CD14-positive monocyte (primary cell): ENCODE data around the gene KCTD13. TPM values are rescaled to one million over a fixed set of nuclear protein-coding genes. Genes with fewer than 3 reads are reported as not detected.

Experiments used
- DNase-seq, 3 donors: peaks; one replicate each; pipeline ENCODE4 v3.0.0-alpha.2; 2011 to 2022
- H2AFZ ChIP-seq: 2 replicates; pipeline ENCODE4 v1.6.0; 2012; ENCODE audit warnings: mild to moderate bottlenecking, low read depth, low read length, inconsistent platforms; ENCODE audit not compliant: insufficient read depth, poor library complexity, severe bottlenecking
- H3K27ac ChIP-seq, 2 donors: 1 replicate in 1 of 2; 2 replicates in 1 of 2; pipeline ENCODE4 v1.5.1; 2012 to 2013; ENCODE audit warnings: low read length in 2 of 2, control low read depth in 1 of 2, inconsistent platforms in 1 of 2, low read depth in 1 of 2, mild to moderate bottlenecking in 1 of 2
- H3K27me3 ChIP-seq, 2 donors: one replicate each; pipeline versions ENCODE4 v1.6.0 to v1.6.1; 2011 to 2013; ENCODE audit warnings: low read length in 2 of 2; ENCODE audit not compliant: control insufficient read depth in 2 of 2, insufficient read depth in 2 of 2
- H3K36me3 ChIP-seq, 2 donors: replicated peaks in 1 of 2; 1 replicate in 1 of 2; 2 replicates in 1 of 2; pipeline versions ENCODE4 v1.5.1 to v1.6.1; 2012 to 2013; ENCODE audit warnings: low read length in 2 of 2, control low read depth in 1 of 2, inconsistent platforms in 1 of 2, mild to moderate bottlenecking in 1 of 2; ENCODE audit not compliant: insufficient read depth in 2 of 2, control insufficient read depth in 1 of 2
- H3K4me1 ChIP-seq, 2 donors: 1 replicate in 1 of 2; 2 replicates in 1 of 2; pipeline versions ENCODE4 v1.5.1 to v1.6.1; 2012 to 2013; ENCODE audit warnings: low read length in 2 of 2, control low read depth in 1 of 2, inconsistent platforms in 1 of 2, mild to moderate bottlenecking in 1 of 2, moderate library complexity in 1 of 2; ENCODE audit not compliant: insufficient read depth in 2 of 2, control insufficient read depth in 1 of 2
- H3K4me2 ChIP-seq: replicated peaks from 2 replicates; pipeline ENCODE3; 2012; ENCODE audit warnings: low read length, moderate library complexity, mild to moderate bottlenecking; ENCODE audit not compliant: poor library complexity, severe bottlenecking; ENCODE audit errors: extremely low read depth
- H3K4me3 ChIP-seq, 3 experiments: fragments of 200-600 bp in 1 of 3; sonication (generic) in 1 of 3; replicated peaks in 1 of 3; 1 replicate in 2 of 3; 2 replicates in 1 of 3; pipeline ENCODE4 v1.5.1; 2011 to 2013; ENCODE audit warnings: low read length in 3 of 3, mild to moderate bottlenecking in 3 of 3, control low read depth in 2 of 3, low read depth in 2 of 3, inconsistent platforms in 1 of 3, moderate library complexity in 1 of 3
- H3K79me2 ChIP-seq: 2 replicates; pipeline ENCODE4 v1.6.0; 2012; ENCODE audit warnings: mild to moderate bottlenecking, control low read depth, inconsistent platforms, low read length, moderate library complexity; ENCODE audit not compliant: insufficient read depth
- H3K9ac ChIP-seq: 2 replicates; pipeline ENCODE4 v1.6.0; 2017; ENCODE audit warnings: low read length, mild to moderate bottlenecking; ENCODE audit not compliant: insufficient read depth, poor library complexity, severe bottlenecking
- H3K9me3 ChIP-seq, 2 donors: replicated peaks in 1 of 2; 1 replicate in 1 of 2; 2 replicates in 1 of 2; pipeline versions ENCODE4 v1.5.1 to v1.6.1; 2012 to 2013; ENCODE audit warnings: low read length in 2 of 2, control low read depth in 1 of 2; ENCODE audit not compliant: control insufficient read depth in 1 of 2, insufficient read depth in 1 of 2
- H4K20me1 ChIP-seq: 2 replicates; pipeline ENCODE4 v1.6.0; 2012; ENCODE audit warnings: mild to moderate bottlenecking, low read length, control low read depth, moderate library complexity; ENCODE audit not compliant: insufficient read depth
- H3K27ac Mint-ChIP-seq, 7 donors: one replicate each; pipeline ENCODE4 v1.8.0; 2020; ENCODE audit warnings: mild to moderate bottlenecking in 7 of 7, mixed read lengths in 7 of 7, moderate library complexity in 6 of 7, inconsistent platforms in 2 of 7
- H3K27me3 Mint-ChIP-seq, 3 donors: one replicate each; pipeline ENCODE4 v1.8.0; 2021 to 2022; ENCODE audit warnings: low read depth in 3 of 3, mild to moderate bottlenecking in 3 of 3, mixed read lengths in 3 of 3, moderate library complexity in 3 of 3, inconsistent platforms in 1 of 3
- H3K36me3 Mint-ChIP-seq, 2 donors: one replicate each; pipeline ENCODE4 v1.8.0; 2020; ENCODE audit warnings: mixed read lengths in 2 of 2, inconsistent platforms in 1 of 2, mild to moderate bottlenecking in 1 of 2
- H3K4me1 Mint-ChIP-seq: one replicate; pipeline ENCODE4 v1.8.0; 2020; ENCODE audit warnings: mild to moderate bottlenecking, mixed read lengths
- H3K4me3 Mint-ChIP-seq, 2 donors: one replicate each; pipeline ENCODE4 v1.8.0; 2020; ENCODE audit warnings: mild to moderate bottlenecking in 2 of 2, mixed read lengths in 2 of 2, moderate library complexity in 1 of 2
- H3K9me3 Mint-ChIP-seq, 7 donors: one replicate each; pipeline ENCODE4 v1.8.0; 2020 to 2022; ENCODE audit warnings: mixed read lengths in 7 of 7, mild to moderate bottlenecking in 6 of 7, moderate library complexity in 6 of 7, inconsistent platforms in 2 of 7
- WGBS: methylation state at CpG from one replicate; pipeline ENCODE4 v1.1.5; 2013; ENCODE audit warnings: missing lambda C conversion rate; ENCODE audit not compliant: insufficient coverage; 5-methylcytosine and 5-hydroxymethylcytosine counted together
- intact Hi-C, 2 donors: fragments of 100-400 bp; cut with micrococcal nuclease; formaldehyde crosslinking; loops; one replicate each; pipeline versions ENCODE4 v1.15.0 to v1.15.1; 2023
- polyA plus RNA-seq, 3 donors: library from polyadenylated mRNA; depleted of rRNA in 1 of 3; unstranded in 2 of 3; stranded (reverse) in 1 of 3; fragments of 300-500 nt in 2 of 3; fragments of >200 nt in 1 of 3; fragmentation: Illumina TruSeq in 2 of 3; gene quantifications; 1 replicate in 2 of 3; 2 replicates in 1 of 3; pipeline ENCODE4 v1.2.3, GENCODE V29; 2012 to 2021
- TF ChIP-seq, protein P1 (sequence below): fragments of 200-600 bp; IDR thresholded peaks from one replicate; pipeline ENCODE4 v1.8.0; 2022; ENCODE audit warnings: antibody characterized with exemption, mild to moderate bottlenecking

Gene KCTD13
- polyA plus RNA-seq, 3 donors = 4.0 to 36.6 (median 4.7) TPM

DNA sequence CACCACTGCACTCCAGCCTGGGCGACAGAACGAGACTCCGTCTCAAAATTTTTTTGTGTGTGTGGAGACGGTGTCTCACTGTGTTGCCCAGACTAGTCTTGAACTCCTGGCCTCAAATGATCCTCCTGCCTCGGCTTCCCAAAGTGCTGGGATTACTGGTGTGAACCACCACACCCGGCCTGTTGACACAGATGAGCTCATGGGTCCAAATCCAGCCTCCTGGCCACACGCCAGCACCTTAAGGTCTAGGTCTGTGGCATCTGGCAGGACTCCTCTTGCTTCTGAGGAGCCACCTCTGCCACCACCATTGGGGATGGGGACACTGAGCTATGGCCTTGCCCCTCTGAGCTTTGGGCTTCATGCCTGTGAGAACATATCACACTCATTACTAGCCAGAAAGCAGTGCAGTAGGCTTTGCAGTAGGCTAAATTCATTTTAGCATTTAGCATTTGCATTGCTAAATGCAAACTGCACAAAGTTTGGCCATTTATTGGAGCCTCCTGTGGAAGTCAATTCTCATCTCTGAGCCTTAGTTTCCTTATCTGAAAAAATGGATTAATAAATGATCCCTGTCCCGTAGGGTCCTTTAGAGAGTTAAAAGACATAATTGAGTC, 57.5 kb downstream of the KCTD13 start:
- TF ChIP-seq, protein P1, sequence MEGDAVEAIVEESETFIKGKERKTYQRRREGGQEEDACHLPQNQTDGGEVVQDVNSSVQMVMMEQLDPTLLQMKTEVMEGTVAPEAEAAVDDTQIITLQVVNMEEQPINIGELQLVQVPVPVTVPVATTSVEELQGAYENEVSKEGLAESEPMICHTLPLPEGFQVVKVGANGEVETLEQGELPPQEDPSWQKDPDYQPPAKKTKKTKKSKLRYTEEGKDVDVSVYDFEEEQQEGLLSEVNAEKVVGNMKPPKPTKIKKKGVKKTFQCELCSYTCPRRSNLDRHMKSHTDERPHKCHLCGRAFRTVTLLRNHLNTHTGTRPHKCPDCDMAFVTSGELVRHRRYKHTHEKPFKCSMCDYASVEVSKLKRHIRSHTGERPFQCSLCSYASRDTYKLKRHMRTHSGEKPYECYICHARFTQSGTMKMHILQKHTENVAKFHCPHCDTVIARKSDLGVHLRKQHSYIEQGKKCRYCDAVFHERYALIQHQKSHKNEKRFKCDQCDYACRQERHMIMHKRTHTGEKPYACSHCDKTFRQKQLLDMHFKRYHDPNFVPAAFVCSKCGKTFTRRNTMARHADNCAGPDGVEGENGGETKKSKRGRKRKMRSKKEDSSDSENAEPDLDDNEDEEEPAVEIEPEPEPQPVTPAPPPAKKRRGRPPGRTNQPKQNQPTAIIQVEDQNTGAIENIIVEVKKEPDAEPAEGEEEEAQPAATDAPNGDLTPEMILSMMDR = no peak
- no peak overlapping the region for H2AFZ ChIP-seq
- H3K79me2 ChIP-seq = no peaks in the 10 kb centered on the region
- no peaks in the 10 kb centered on the region for H4K20me1 ChIP-seq
- Mint-ChIP-seq H3K4me3 (no peak overlapping the region), H3K36me3 (no peaks in the 10 kb centered on the region), H3K4me1 (peaks cover 3% of the 10 kb centered on the region), H3K27me3 (peaks cover 2 to 16% (median 7%) of the 10 kb centered on the region in 3 donors), H3K27ac (no peak overlapping the region), H3K9me3 (peaks cover 0 to 1% (median 0%) of the 10 kb centered on the region in 7 donors)
- no peaks in the 10 kb centered on the region for H3K27me3 ChIP-seq
- intact Hi-C loops = loop anchor here in 1 of 2 donors (10.0 kb wide), 2 partner anchors 56 to 106 kb away; partner anchors contain the start of genes KCTD13 and TAOK2
- no peaks in the 10 kb centered on the region for H3K36me3 ChIP-seq
- no peak overlapping the region for H3K4me2 ChIP-seq
- H3K4me1 ChIP-seq = peaks cover 3 to 4% of the 10 kb centered on the region in 2 donors
- H3K9me3 ChIP-seq = no peaks in the 10 kb centered on the region
- H3K4me3 ChIP-seq = no peak overlapping the region
- WGBS = 91% methylated on average over 8 of the region's 8 CpGs
- H3K9ac ChIP-seq = no peak overlapping the region
- DNase-seq = no peak
- no peak overlapping the region for H3K27ac ChIP-seq

DNA sequence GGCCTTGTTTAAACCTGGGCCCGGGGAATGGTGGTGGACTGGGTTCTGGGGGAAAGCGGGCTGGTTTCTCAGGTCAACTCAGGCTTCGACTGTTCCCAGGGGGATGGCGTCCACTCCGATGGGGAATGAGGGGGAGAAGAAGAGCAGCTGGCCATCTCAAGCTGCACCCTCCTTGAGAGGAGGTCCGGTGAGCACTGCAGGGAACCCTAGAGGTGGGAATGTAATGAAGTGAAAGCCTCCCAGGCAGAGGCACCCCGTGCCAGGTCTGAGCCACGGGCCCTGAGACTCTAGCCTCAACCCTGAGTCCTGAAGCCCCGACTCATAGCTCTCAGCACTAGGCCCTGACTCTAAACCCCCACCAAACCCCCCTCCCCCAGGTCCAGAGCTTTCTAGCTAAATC, 61.8 kb downstream of the KCTD13 start:
- H3K27me3 Mint-ChIP-seq = peaks cover 0 to 14% (median 3%) of the 10 kb centered on the region in 3 donors
- H3K36me3 Mint-ChIP-seq = peaks cover 20 to 22% of the 10 kb centered on the region in 2 donors
- no peak overlapping the region for H3K4me2 ChIP-seq
- peaks cover 18% of the 10 kb centered on the region for H4K20me1 ChIP-seq
- H3K9me3 Mint-ChIP-seq = peaks cover 0 to 2% (median 0%) of the 10 kb centered on the region in 7 donors
- H3K27me3 ChIP-seq = no peaks in the 10 kb centered on the region
- 90% methylated on average over 4 of the region's 9 CpGs for WGBS
- peaks cover 23% of the 10 kb centered on the region for H3K79me2 ChIP-seq
- no peak for DNase-seq
- H3K4me1 ChIP-seq = peaks cover 13 to 24% of the 10 kb centered on the region in 2 donors
- H3K9me3 ChIP-seq = no peaks in the 10 kb centered on the region
- intact Hi-C loops = loop anchor here (5.0 to 10.0 kb wide), 4 partner anchors 42 to 111 kb away; partner anchors contain the start of genes KCTD13 (in 1 of the 2), MVP (in 1 of the 2), PAGR1 (in 1 of the 2) and TAOK2 (in 1 of the 2)
- H3K4me1 Mint-ChIP-seq = peaks cover 23% of the 10 kb centered on the region
- H3K36me3 ChIP-seq = peaks cover 21 to 22% of the 10 kb centered on the region in 2 donors
- no peak overlapping the region for H3K27ac ChIP-seq
- H3K27ac Mint-ChIP-seq = no peak overlapping the region
- no peak overlapping the region for H3K9ac ChIP-seq
- no peak overlapping the region for H3K4me3 ChIP-seq
- H3K4me3 Mint-ChIP-seq = no peak overlapping the region
- H2AFZ ChIP-seq = no peak overlapping the region
- TF ChIP-seq, protein P1 = no peak
